Suprapubic skin (tissue), 4 donors: ENCODE data around the gene MYO18B. TPM values are rescaled to one million over a fixed set of nuclear protein-coding genes. Genes with fewer than 3 reads are reported as not detected.

Experiments used
- DNase-seq, 2 donors: peaks; one replicate each; pipeline ENCODE4 v3.0.0-alpha.2; 2019; ENCODE audit warnings: low spot score in 2 of 2
- H3K27ac ChIP-seq: fragments of 200-600 bp; sonication (generic); one replicate; pipeline ENCODE4 v1.5.1; 2019
- H3K27me3 ChIP-seq: fragments of 200-600 bp; sonication (generic); one replicate; pipeline ENCODE4 v1.5.1; 2019
- H3K36me3 ChIP-seq: fragments of 200-600 bp; sonication (generic); one replicate; pipeline ENCODE4 v1.5.1; 2019
- H3K4me1 ChIP-seq: fragments of 200-600 bp; sonication (generic); one replicate; pipeline ENCODE4 v1.5.1; 2019
- H3K4me3 ChIP-seq: fragments of 200-600 bp; sonication (generic); one replicate; pipeline ENCODE4 v1.5.1; 2019; ENCODE audit warnings: mild to moderate bottlenecking
- H3K9me3 ChIP-seq: fragments of 200-600 bp; sonication (generic); one replicate; pipeline ENCODE4 v1.5.1; 2019
- CTCF ChIP-seq, 2 donors: fragments of 200-600 bp in 1 of 2; fragments of 450-650 bp in 1 of 2; sonication (generic) in 1 of 2; IDR thresholded peaks; one replicate each; pipeline ENCODE4 v1.5.1; 2016 to 2019; ENCODE audit warnings: antibody characterized with exemption in 2 of 2, mild to moderate bottlenecking in 1 of 2, moderate library complexity in 1 of 2
- EP300 ChIP-seq: sonication (generic); formaldehyde crosslinking; IDR thresholded peaks from one replicate; pipeline ENCODE4 v1.6.1; 2017; ENCODE audit warnings: antibody characterized with exemption
- POLR2A ChIP-seq, 2 donors: fragments of 450-650 bp; IDR thresholded peaks; one replicate each; pipeline ENCODE4 v1.6.1; 2017; ENCODE audit warnings: antibody characterized with exemption in 2 of 2, mild to moderate bottlenecking in 2 of 2, moderate library complexity in 2 of 2
- POLR2AphosphoS5 ChIP-seq, 3 donors: sonication (generic); formaldehyde crosslinking; IDR thresholded peaks; one replicate each; pipeline ENCODE4 v1.6.1; 2017; ENCODE audit warnings: antibody characterized with exemption in 3 of 3
- WGBS: methylation state at CpG from one replicate; pipeline ENCODE4 v1.1.5; 2018; 5-methylcytosine and 5-hydroxymethylcytosine counted together
- total RNA-seq, 4 donors: library from RNA; depleted of rRNA; stranded (reverse); fragments of >200 nt; gene quantifications; one replicate each; pipeline ENCODE4 v1.1.0, GENCODE V29; 2016

The MYO18B gene
- total RNA-seq, 4 donors from 2014 or later, result 1.2 to 3.2 (median 1.7) TPM

DNA sequence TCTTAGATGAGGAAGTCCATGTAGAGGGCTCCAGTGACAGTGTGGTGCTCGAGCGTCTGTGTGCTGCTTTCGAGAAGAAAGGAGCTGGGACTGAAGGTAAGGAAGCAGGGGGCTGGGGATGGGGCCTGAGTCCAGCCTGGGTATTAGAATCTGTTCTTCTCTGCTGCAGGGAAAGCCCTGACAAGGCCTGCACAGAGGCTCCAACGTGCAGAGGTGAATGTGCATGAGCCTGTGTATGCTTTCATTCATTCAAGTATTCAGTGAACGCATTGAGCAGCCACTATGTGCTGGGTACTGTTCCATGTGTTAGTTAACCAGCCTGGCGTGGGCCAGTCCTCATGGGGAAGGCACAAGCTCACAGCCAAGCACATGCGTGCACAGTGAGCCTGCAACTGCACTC, 93.4 kb downstream of the MYO18B start:
- Histone ChIP-seq H3K36me3 (no peaks in the 10 kb centered on the region), H3K4me3 (no peak overlapping the region), H3K4me1 (no peaks in the 10 kb centered on the region), H3K27me3 (peaks cover 9% of the 10 kb centered on the region), H3K9me3 (peaks cover 2% of the 10 kb centered on the region), H3K27ac (no peak overlapping the region)
- WGBS, result 58% methylated on average over 6 of the region's 7 CpGs
- TF ChIP-seq POLR2A (IDR thresholded peaks at IDR 0.05) (no peak), EP300 (no peak), CTCF (IDR thresholded peaks at IDR 0.05) (no peak), POLR2AphosphoS5 (IDR thresholded peaks at IDR 0.05) (no peak)
- DNase-seq, result no peak

DNA sequence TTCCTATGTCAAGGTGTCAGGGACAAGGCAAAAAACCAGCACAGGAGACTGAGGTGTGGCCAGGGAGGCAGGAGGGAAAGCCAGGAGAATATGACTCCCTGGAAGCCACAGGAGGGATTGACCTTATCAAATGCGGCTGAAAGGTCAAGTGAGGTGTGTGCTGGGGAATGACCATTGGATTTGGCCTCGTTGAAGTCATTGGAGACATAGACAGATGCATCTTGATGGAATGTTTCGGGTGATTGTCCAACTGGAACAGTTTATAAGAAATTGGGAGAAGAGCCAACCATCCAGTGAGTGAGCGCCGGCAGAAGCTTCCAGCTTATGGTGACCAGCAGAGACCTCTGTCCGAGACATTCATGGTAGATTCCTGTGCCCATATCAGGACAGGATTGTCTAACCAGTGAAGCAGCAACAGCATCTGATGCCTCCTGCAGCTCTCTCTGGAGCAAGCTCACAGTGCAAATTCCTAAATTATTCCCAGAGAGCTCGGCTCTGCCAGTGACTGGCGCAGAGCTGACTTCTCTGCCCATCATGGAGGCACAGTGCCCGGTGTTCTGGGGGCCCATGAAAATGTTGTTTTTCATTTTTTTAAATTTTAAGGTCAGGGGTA, 95.4 kb downstream of the MYO18B start:
- Histone ChIP-seq H3K36me3 (no peaks in the 10 kb centered on the region), H3K9me3 (no peaks in the 10 kb centered on the region), H3K4me3 (no peak overlapping the region), H3K27ac (no peak overlapping the region), H3K27me3 (peaks cover 10% of the 10 kb centered on the region), H3K4me1 (no peaks in the 10 kb centered on the region)
- TF ChIP-seq POLR2AphosphoS5 (IDR thresholded peaks at IDR 0.05) (no peak), EP300 (no peak), POLR2A (IDR thresholded peaks at IDR 0.05) (no peak), CTCF (IDR thresholded peaks at IDR 0.05) (no peak)
- no peak for DNase-seq
- 77% methylated on average over 9 of the region's 9 CpGs for WGBS

DNA sequence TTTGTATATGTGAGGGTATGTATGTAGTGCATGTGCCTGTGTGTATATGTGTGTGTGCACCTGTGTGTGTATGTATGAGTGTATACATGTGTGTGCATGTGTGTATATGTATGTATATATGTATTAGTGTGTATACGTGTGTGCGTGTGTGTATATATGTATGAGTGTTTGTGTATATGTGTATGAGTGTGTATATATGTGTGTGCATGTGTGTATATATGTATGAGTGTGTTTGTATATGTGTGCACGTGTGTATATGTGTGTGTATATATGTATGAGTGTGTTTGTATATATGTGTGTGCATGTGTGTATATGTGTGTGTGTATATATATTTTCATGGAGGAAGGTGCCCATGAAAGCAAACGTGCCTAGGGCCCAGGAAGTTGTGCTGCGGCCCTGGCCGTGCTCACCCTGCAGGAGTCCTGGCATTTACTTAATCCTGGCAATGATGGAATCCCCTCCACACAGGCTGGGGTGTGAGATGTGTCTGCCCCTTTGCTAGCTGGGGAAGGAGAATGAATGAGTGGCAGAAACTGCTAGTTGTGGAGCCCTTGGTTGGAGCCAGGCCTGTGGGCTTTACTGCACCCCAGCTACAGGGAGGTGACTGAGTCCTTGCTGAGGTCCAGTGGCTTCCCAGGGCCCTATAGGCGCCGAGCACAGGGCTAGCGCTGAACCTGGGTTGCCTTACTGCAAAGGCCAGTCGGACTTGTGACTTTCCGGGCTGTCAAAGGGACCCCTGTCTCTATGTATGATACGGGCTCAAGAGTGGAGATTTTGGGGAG, 97.2 kb downstream of the MYO18B start:
- WGBS, result 92% methylated on average over 8 of the region's 12 CpGs
- no peak overlapping the region for H3K4me3 ChIP-seq
- no peak for DNase-seq
- peaks cover 10% of the 10 kb centered on the region for H3K27me3 ChIP-seq
- no peak overlapping the region for H3K27ac ChIP-seq
- H3K4me1 ChIP-seq, result no peaks in the 10 kb centered on the region
- H3K36me3 ChIP-seq, result no peaks in the 10 kb centered on the region
- TF ChIP-seq CTCF (IDR thresholded peaks at IDR 0.05) (no peak), EP300 (no peak), POLR2AphosphoS5 (IDR thresholded peaks at IDR 0.05) (no peak), POLR2A (IDR thresholded peaks at IDR 0.05) (no peak)
- H3K9me3 ChIP-seq, result no peaks in the 10 kb centered on the region

GRCh38 chr22:25839755-25840154, 97.8 kb downstream of the MYO18B start:
- 50% methylated on average over 5 of the region's 6 CpGs for WGBS
- TF ChIP-seq CTCF (IDR thresholded peaks at IDR 0.05) (no peak), POLR2AphosphoS5 (IDR thresholded peaks at IDR 0.05) (no peak), EP300 (no peak), POLR2A (IDR thresholded peaks at IDR 0.05) (no peak)
- no peak for DNase-seq

DNA sequence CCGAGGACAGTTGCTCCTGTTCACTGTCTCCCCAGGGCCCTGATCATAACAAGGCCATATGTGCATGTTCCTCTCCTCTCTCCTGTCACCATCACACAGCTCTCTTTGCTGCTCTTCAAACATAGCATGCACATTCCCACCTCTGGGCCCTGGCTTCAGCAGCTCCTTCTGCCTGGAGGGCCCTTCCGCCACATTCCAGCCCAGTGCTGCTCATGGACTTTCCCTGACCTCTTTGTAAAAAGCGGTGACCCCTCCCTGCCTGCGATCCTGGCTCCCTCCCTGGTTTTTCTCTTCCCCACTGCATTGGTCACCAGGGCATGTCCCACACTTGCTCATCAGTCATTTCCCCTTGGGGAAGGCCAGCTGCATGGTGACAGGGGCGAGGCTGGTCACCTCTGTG, 98.2 kb downstream of the MYO18B start:
- H3K36me3 ChIP-seq, result no peaks in the 10 kb centered on the region
- no peaks in the 10 kb centered on the region for H3K4me1 ChIP-seq
- H3K9me3 ChIP-seq, result no peaks in the 10 kb centered on the region
- no peak for TF ChIP-seq POLR2A (IDR thresholded peaks at IDR 0.05)
- peaks cover 10% of the 10 kb centered on the region for H3K27me3 ChIP-seq
- 56% methylated on average over 5 of the region's 5 CpGs for whole genome bisulfite sequencing
- H3K27ac ChIP-seq, result no peak overlapping the region
- DNase-seq, result no peak
- no peak overlapping the region for H3K4me3 ChIP-seq

More at GRCh38 chr22:25839755-25840154, 97.8 kb downstream of the MYO18B start:
- no peaks in the 10 kb centered on the region for H3K9me3 ChIP-seq
- no peak overlapping the region for H3K27ac ChIP-seq
- no peaks in the 10 kb centered on the region for H3K4me1 ChIP-seq
- H3K27me3 ChIP-seq, result peaks cover 13% of the 10 kb centered on the region
- H3K36me3 ChIP-seq, result no peaks in the 10 kb centered on the region
- no peak overlapping the region for H3K4me3 ChIP-seq
